ENCODE results near the gene TBC1D22A. TPM values are rescaled to one million over a fixed set of nuclear protein-coding genes. Genes with fewer than 3 reads are reported as not detected.

The TBC1D22A gene
- total and polyA plus RNA-seq, 9 of the 15 experiments (the other 6 are each of a cell fraction or from before 2014, with no cell fraction given), result 0.20 to 11.5 (median 5.2) TPM

DNA sequence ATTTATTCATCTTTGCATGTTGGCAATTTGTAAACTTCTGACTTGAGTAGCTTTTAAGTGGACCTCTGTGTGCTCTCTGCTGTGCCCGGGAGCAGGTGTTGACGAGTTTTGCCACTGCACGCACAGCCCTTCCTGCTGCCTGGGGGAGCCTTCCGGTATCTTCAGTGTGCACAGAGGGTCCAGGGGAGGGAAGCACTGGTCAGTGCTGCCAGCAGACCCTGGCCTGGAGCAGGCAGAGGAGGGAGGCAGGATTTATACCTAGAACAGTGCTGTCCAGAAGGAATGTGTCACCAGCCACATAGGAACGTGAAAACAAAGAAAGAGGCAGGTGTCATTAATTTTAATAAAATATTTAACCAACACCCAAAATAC lies 403.6 kb downstream of the TBC1D22A start:
- no peak for ATAC-seq
- Histone ChIP-seq H3K4me1 (replicated peaks in 1 of 2; ENCODE audit: control insufficient read depth in 2 of 2, insufficient read depth in 2 of 2, low read length in 2 of 2) (no peaks in the 10 kb centered on the region; a peak in 1 of 5 replicates), H3K9me3 (replicated peaks; ENCODE audit: control insufficient read depth, insufficient read depth, low read depth, low read length) (no peaks in the 10 kb centered on the region), H3K9me1 (ENCODE audit: control insufficient read depth, insufficient read depth, low read length) (no peaks in the 10 kb centered on the region), H3K27ac (ENCODE audit: extremely low read depth, low read depth, low read length) (no peak overlapping the region), H4K20me1 (replicated peaks; ENCODE audit: control insufficient read depth, insufficient read depth, low read length) (no peaks in the 10 kb centered on the region), H3K9ac (ENCODE audit: insufficient read depth in 1 of 2, low read depth in 2 of 2, low read length in 2 of 2) (no peak overlapping the region), H2AFZ (ENCODE audit: low read depth, low read length) (no peak overlapping the region), H3K27me3 (ENCODE audit: control insufficient read depth in 2 of 2, insufficient read depth in 2 of 2, low read length in 2 of 2) (no peaks in the 10 kb centered on the region), H3K79me2 (ENCODE audit: control insufficient read depth, insufficient read depth, low read length) (no peaks in the 10 kb centered on the region), H3K36me3 (ENCODE audit: control insufficient read depth, insufficient read depth, low read length) (no peaks in the 10 kb centered on the region), H3K4me2 (ENCODE audit: insufficient read depth, low read length) (no peak overlapping the region), H3K4me3 (no peak overlapping the region)
- DNase-seq (ENCODE audit: extremely low read depth in 1 of 4, low spot score in 3 of 4), result no peak
- no peak for FAIRE-seq
- in situ Hi-C loops (cut with MboI) (no loop called here), intact Hi-C loops (cut with micrococcal nuclease) (no loop called here)
- ChIA-PET POLR2A (no interaction called here), CTCF (ENCODE audit: low intra/inter-chr PET ratio) (no interaction called here)
- TF ChIP-seq, protein P1, sequence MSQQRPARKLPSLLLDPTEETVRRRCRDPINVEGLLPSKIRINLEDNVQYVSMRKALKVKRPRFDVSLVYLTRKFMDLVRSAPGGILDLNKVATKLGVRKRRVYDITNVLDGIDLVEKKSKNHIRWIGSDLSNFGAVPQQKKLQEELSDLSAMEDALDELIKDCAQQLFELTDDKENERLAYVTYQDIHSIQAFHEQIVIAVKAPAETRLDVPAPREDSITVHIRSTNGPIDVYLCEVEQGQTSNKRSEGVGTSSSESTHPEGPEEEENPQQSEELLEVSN (IDR thresholded peaks at IDR 0.05; ENCODE audit: borderline replicate concordance in 1 of 2, extremely low read depth in 1 of 2, insufficient read depth in 1 of 2, insufficient read length in 1 of 2, low read depth in 1 of 2, low read length in 1 of 2, poor library complexity in 1 of 2, severe bottlenecking in 1 of 2), result no peak
- no peak for TF ChIP-seq ZFP30 (CRISPR knock-in tag; IDR thresholded peaks at IDR 0.05; ENCODE audit: borderline replicate concordance)
- 71% methylated on average over 5 of the region's 5 CpGs for WGBS (ENCODE audit: insufficient coverage, low coverage, missing lambda C conversion rate)
- BruUV-seq (replicated peaks), result no TSS peak

DNA sequence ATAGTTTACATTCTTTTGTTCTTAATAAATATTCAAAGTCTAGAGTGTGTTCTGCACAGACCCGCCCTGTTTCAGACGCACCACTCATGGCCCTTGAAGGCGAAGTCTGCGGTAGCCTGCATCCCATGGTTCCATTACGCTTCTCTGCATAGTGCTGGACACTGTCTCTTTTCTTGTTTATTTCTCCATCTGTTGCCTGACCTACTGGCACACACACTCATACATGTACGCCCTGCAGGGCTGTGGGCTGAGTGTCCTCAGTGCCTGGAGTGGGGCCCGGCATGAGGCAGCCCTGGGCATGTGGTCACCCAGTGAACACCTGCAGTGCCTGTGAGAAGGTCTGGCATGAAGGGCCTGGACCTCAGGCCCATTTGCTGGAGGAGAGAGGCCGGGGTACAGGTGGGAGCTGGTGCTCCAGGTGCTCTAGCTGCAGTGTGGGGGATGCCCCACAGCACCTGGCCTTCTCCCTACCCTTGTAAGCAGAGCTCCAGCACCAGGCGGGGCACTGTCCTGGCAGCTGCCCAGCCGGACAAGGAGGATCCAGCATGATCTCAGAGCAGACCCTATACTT lies 404.1 kb downstream of the TBC1D22A start:
- Histone ChIP-seq H4K20me1 (replicated peaks; ENCODE audit: control insufficient read depth, insufficient read depth, low read length) (no peaks in the 10 kb centered on the region), H3K9me1 (ENCODE audit: control insufficient read depth, insufficient read depth, low read length) (no peaks in the 10 kb centered on the region), H3K4me2 (ENCODE audit: insufficient read depth, low read length) (no peak overlapping the region), H3K79me2 (ENCODE audit: control insufficient read depth, insufficient read depth, low read length) (no peaks in the 10 kb centered on the region), H2AFZ (ENCODE audit: low read depth, low read length) (no peak overlapping the region), H3K4me3 (no peak overlapping the region), H3K27ac (ENCODE audit: extremely low read depth, low read depth, low read length) (no peak overlapping the region), H3K27me3 (ENCODE audit: control insufficient read depth in 2 of 2, insufficient read depth in 2 of 2, low read length in 2 of 2) (no peaks in the 10 kb centered on the region), H3K9me3 (replicated peaks; ENCODE audit: control insufficient read depth, insufficient read depth, low read depth, low read length) (no peaks in the 10 kb centered on the region), H3K9ac (ENCODE audit: insufficient read depth in 1 of 2, low read depth in 2 of 2, low read length in 2 of 2) (no peak overlapping the region), H3K4me1 (replicated peaks in 1 of 2; ENCODE audit: control insufficient read depth in 2 of 2, insufficient read depth in 2 of 2, low read length in 2 of 2) (no peaks in the 10 kb centered on the region; a peak in 1 of 5 replicates), H3K36me3 (ENCODE audit: control insufficient read depth, insufficient read depth, low read length) (no peaks in the 10 kb centered on the region)
- WGBS (ENCODE audit: insufficient coverage, low coverage, missing lambda C conversion rate), result 74% methylated on average over 7 of the region's 10 CpGs
- ATAC-seq (no peak), DNase-seq (ENCODE audit: extremely low read depth in 1 of 4, low spot score in 3 of 4) (no peak), FAIRE-seq (no peak)
- in situ Hi-C loops (cut with MboI) (no loop called here), intact Hi-C loops (cut with micrococcal nuclease) (no loop called here)
- no TSS peak for BruUV-seq (replicated peaks)
- ChIA-PET POLR2A (no interaction called here), CTCF (ENCODE audit: low intra/inter-chr PET ratio) (no interaction called here)
- TF ChIP-seq, protein P2, sequence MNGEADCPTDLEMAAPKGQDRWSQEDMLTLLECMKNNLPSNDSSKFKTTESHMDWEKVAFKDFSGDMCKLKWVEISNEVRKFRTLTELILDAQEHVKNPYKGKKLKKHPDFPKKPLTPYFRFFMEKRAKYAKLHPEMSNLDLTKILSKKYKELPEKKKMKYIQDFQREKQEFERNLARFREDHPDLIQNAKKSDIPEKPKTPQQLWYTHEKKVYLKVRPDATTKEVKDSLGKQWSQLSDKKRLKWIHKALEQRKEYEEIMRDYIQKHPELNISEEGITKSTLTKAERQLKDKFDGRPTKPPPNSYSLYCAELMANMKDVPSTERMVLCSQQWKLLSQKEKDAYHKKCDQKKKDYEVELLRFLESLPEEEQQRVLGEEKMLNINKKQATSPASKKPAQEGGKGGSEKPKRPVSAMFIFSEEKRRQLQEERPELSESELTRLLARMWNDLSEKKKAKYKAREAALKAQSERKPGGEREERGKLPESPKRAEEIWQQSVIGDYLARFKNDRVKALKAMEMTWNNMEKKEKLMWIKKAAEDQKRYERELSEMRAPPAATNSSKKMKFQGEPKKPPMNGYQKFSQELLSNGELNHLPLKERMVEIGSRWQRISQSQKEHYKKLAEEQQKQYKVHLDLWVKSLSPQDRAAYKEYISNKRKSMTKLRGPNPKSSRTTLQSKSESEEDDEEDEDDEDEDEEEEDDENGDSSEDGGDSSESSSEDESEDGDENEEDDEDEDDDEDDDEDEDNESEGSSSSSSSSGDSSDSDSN (IDR thresholded peaks at IDR 0.05; ENCODE audit: borderline replicate concordance in 1 of 2, low read depth in 2 of 2, low read length in 2 of 2), result no peak
- TF ChIP-seq, protein P3, sequence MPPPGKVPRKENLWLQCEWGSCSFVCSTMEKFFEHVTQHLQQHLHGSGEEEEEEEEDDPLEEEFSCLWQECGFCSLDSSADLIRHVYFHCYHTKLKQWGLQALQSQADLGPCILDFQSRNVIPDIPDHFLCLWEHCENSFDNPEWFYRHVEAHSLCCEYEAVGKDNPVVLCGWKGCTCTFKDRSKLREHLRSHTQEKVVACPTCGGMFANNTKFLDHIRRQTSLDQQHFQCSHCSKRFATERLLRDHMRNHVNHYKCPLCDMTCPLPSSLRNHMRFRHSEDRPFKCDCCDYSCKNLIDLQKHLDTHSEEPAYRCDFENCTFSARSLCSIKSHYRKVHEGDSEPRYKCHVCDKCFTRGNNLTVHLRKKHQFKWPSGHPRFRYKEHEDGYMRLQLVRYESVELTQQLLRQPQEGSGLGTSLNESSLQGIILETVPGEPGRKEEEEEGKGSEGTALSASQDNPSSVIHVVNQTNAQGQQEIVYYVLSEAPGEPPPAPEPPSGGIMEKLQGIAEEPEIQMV (tag; conservative IDR thresholded peaks at IDR 0.05; ENCODE audit: low read depth), result no peak
- TF ChIP-seq POLR2AphosphoS5 (IDR thresholded peaks at IDR 0.05; ENCODE audit: control insufficient read depth, insufficient read depth, low read depth, low read length), result no peak
- TF ChIP-seq TCFL5 (CRISPR knock-in tag; conservative IDR thresholded peaks at IDR 0.05), result no peak
- TF ChIP-seq ZNF354B (CRISPR knock-in tag; IDR thresholded peaks at IDR 0.05), result no peak
- no peak for TF ChIP-seq CTBP1 (IDR thresholded peaks at IDR 0.05; ENCODE audit: borderline replicate concordance)
- TF ChIP-seq E2F3 (CRISPR knock-in tag; IDR thresholded peaks at IDR 0.05), result no peak
- TF ChIP-seq KDM4B (IDR thresholded peaks at IDR 0.05; ENCODE audit: borderline replicate concordance in 2 of 2, low read depth in 1 of 2), result no peak

Measured in K562 (cell line).